OCI-LY7 (cell line): Measurements from ENCODE around the gene NCKAP1. TPM values are rescaled to one million over a fixed set of nuclear protein-coding genes. Genes with fewer than 3 reads are reported as not detected.

Experiments used
- BruUV-seq: library from RNA; stranded (reverse); fragments of 400-500 nt; replicated peaks from 2 replicates; lab custom pipeline; 2021; lab: Mats Ljungman, UMichigan
- CTCF ChIA-PET: fragments of 300-600 bp; sonication (Branson Sonifier 250); formaldehyde crosslinking; loops from one replicate; lab custom pipeline; 2022; ENCODE audit warnings: antibody characterized with exemption; ENCODE audit not compliant: unreplicated experiment; lab: Charles Lee
- POLR2A ChIA-PET: fragments of 300-600 bp; sonication (Branson Sonifier 250); formaldehyde crosslinking; loops from one replicate; lab custom pipeline; 2022; ENCODE audit warnings: antibody characterized with exemption; lab: Charles Lee
- DNase-seq: peaks from one replicate; pipeline ENCODE4 v3.0.0-alpha.2; 2015; ENCODE audit warnings: low spot score
- H2AFZ ChIP-seq: fragments of 200-600 bp; sonication (generic), shearing (Covaris generic); 2 replicates; pipeline ENCODE4 v1.6.1; 2014; ENCODE audit warnings: mild to moderate bottlenecking, antibody characterized with exemption, low read length, moderate library complexity
- H3K27ac ChIP-seq: fragments of 200-600 bp; sonication (generic); 2 replicates; pipeline ENCODE4 v1.5.1; 2014; ENCODE audit warnings: mixed run types, low read depth, mild to moderate bottlenecking, moderate library complexity, low read length, inconsistent platforms; ENCODE audit not compliant: poor library complexity, severe bottlenecking
- H3K36me3 ChIP-seq: fragments of 200-600 bp; sonication (generic); 2 replicates; pipeline ENCODE4 v1.6.1; 2014; ENCODE audit warnings: mild to moderate bottlenecking, antibody characterized with exemption, low read length, moderate library complexity, mixed read lengths; ENCODE audit not compliant: insufficient read depth
- H3K4me1 ChIP-seq: fragments of 200-600 bp; sonication (generic); 2 replicates; pipeline ENCODE4 v1.5.1; 2014; ENCODE audit warnings: mild to moderate bottlenecking, low read length; ENCODE audit not compliant: insufficient read depth, poor library complexity, severe bottlenecking
- H3K4me2 ChIP-seq: fragments of 200-600 bp; sonication (generic); 2 replicates; pipeline ENCODE4 v1.6.1; 2014; ENCODE audit warnings: mild to moderate bottlenecking, low read length
- H3K4me3 ChIP-seq: fragments of 200-600 bp; sonication (generic); 2 replicates; pipeline ENCODE4 v1.5.1; 2014; ENCODE audit warnings: mild to moderate bottlenecking, low read depth, low read length; ENCODE audit not compliant: poor library complexity, severe bottlenecking
- H3K79me2 ChIP-seq: fragments of 200-600 bp; sonication (generic); 2 replicates; pipeline ENCODE4 v1.6.1; 2016; ENCODE audit warnings: low read depth, mild to moderate bottlenecking, low read length, moderate library complexity, mixed read lengths; ENCODE audit not compliant: insufficient read depth
- H3K9me2 ChIP-seq: fragments of 200-600 bp; sonication (generic); 2 replicates; pipeline ENCODE4 v1.6.1; 2016; ENCODE audit warnings: mild to moderate bottlenecking, low read length, mixed read lengths; ENCODE audit not compliant: insufficient read depth
- H3K9me3 ChIP-seq: fragments of 200-600 bp; sonication (generic); 2 replicates; pipeline ENCODE4 v1.6.1; 2014; ENCODE audit warnings: mild to moderate bottlenecking, mixed run types, low read length, mixed read lengths
- H4K20me1 ChIP-seq: fragments of 200-600 bp; sonication (generic); 2 replicates; pipeline ENCODE4 v1.6.1; 2014; ENCODE audit warnings: mild to moderate bottlenecking, antibody characterized with exemption, low read length, moderate library complexity, mixed read lengths; ENCODE audit not compliant: insufficient read depth
- CTCF ChIP-seq: fragments of 200-600 bp; sonication (generic); conservative IDR thresholded peaks from 2 replicates; pipeline ENCODE4 v1.5.1; 2014; ENCODE audit warnings: mild to moderate bottlenecking, antibody characterized with exemption, low read length, moderate library complexity, mixed read lengths
- EZH2phosphoT487 ChIP-seq: fragments of 200-600 bp; sonication (generic); IDR thresholded peaks from 2 replicates; pipeline ENCODE4 v1.6.1; 2018; ENCODE audit warnings: low read depth, borderline replicate concordance, mild to moderate bottlenecking, mixed run types, antibody characterized with exemption, low read length, moderate library complexity, mixed read lengths
- intact Hi-C: fragments of 100-400 bp; cut with micrococcal nuclease; formaldehyde crosslinking; loops from one replicate; pipeline ENCODE4 v1.10.0; 2022; ENCODE audit not compliant: unreplicated experiment
- total RNA-seq, 2 experiments: library from RNA; depleted of rRNA in 1 of 2; stranded (reverse); fragments of >200 nt in 1 of 2; shearing (Covaris generic) in 1 of 2; gene quantifications; 2 replicates each; pipeline ENCODE4 v1.2.3, GENCODE V29; 2014 to 2022

The NCKAP1 gene
- total RNA-seq, 2 experiments from 2014 or later = 0.06 to 0.55 TPM

- POLR2A ChIA-PET = interaction anchor here (0.8 to 2.1 kb wide), 2 partner anchors 8 to 13 kb away, joined by 4 to 7 read pairs; no protein-coding TSS in a partner anchor
- H3K4me2 ChIP-seq = no peak overlapping the region
Observed at GRCh38 chr2:182917924-182918323, 120.3 kb downstream of the NCKAP1 start.

GRCh38 chr2:182916417-182916816 lies 121.8 kb downstream of the NCKAP1 start:
- Histone ChIP-seq H3K27ac (no peak overlapping the region), H4K20me1 (no peaks in the 10 kb centered on the region), H3K9me3 (no peaks in the 10 kb centered on the region), H3K9me2 (no peaks in the 10 kb centered on the region), H2AFZ (no peak overlapping the region), H3K4me1 (peaks cover 21% of the 10 kb centered on the region), H3K4me3 (no peak overlapping the region), H3K79me2 (no peaks in the 10 kb centered on the region), H3K36me3 (no peaks in the 10 kb centered on the region), H3K4me2 (no peak overlapping the region)
- no peak for TF ChIP-seq CTCF
- no peak for TF ChIP-seq EZH2phosphoT487
- intact Hi-C loops = no loop called here
- CTCF ChIA-PET = interaction anchor here (0.6 kb wide), 1 partner anchor 92 kb away, joined by 4 read pairs; no protein-coding TSS in a partner anchor
- DNase-seq = no peak
- no TSS peak for BruUV-seq
- POLR2A ChIA-PET = interaction anchor here (0.7 to 1.6 kb wide), 6 partner anchors 13 to 115 kb away, joined by 3 to 5 read pairs (median 3); no protein-coding TSS in a partner anchor

More at GRCh38 chr2:182917924-182918323, 120.3 kb downstream of the NCKAP1 start:
- CTCF ChIA-PET = no interaction called here
- no peaks in the 10 kb centered on the region for H3K36me3 ChIP-seq
- intact Hi-C loops = no loop called here
- H3K9me2 ChIP-seq = no peaks in the 10 kb centered on the region
- BruUV-seq = no TSS peak
- H4K20me1 ChIP-seq = no peaks in the 10 kb centered on the region
- DNase-seq = no peak
- no peaks in the 10 kb centered on the region for H3K9me3 ChIP-seq
- no peak for TF ChIP-seq CTCF
- no peak for TF ChIP-seq EZH2phosphoT487
- no peak overlapping the region for H3K4me3 ChIP-seq
- H3K79me2 ChIP-seq = no peaks in the 10 kb centered on the region
- H2AFZ ChIP-seq = no peak overlapping the region
- H3K4me1 ChIP-seq = peaks cover 23% of the 10 kb centered on the region
- no peak overlapping the region for H3K27ac ChIP-seq
